ENCODE measurements around the gene CAMKK1.
"Not testable (repeated sequence)": the region's sequence is repeated elsewhere in the genome, so short reads cannot be mapped to it uniquely, and the experiment has no call there.

CAMKK1 gene

DNA sequence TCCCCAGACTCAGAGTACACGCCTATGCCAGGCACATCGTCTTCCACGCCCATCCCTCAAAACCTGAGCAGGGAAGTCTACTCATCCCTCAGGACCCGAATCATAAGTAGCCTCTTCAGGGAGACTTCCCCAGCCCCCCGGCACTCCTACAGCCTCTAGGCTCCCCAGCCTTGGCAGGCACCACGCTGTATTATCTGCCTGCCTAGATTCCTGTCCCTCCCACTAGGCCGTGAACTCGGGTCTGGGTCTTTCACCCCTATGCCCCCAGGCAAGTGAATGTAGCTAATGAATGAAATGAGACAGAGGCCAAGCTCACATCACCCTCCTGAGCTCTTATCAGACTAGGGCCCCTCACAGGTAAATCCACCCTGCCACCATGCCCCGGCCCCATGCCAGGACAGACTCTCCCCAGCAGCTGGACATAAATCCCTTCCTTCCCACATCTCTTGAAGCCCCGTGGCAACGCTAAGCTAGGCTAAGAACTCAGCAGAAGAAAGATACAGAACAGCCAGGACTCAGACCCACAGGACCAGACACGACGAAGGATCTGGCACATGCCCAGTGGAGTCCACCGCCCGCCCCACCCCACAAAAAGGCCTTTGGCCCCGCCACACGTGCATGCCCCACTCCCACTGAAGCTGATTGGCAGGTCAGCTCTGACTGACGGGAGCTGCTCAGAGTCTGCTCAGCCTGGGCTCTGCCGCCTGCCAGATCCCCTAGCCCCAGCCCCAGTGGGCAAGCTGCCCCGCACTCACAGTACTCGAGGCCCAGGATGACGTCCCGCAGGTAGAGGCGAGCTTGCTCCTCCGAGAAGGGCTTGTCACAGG lies 13.0 kb downstream of the CAMKK1 start:
- DNase-seq (ENCODE audit: low read depth, low spot score) = no peak

DNA sequence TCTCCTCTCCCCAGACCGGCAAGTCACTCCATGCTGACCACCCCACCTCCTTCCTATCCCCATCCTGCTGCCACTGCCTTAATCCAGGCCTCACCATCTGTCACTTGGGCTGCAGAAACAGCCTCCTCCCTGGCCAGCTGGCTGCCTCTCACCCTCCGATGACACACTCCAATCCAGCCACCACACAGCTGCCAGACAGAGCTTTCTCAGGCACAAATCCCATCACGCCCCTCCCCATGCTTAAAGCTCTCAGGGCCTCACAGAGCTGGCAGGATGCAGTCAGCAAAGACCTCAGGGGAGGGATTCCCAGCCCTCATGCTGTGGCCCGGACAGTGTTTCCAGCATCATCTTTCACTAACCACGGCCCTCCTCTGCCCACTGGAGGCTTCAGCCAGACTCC lies 13.7 kb downstream of the CAMKK1 start:
- no peak for DNase-seq (ENCODE audit: low read depth, low spot score)

DNA sequence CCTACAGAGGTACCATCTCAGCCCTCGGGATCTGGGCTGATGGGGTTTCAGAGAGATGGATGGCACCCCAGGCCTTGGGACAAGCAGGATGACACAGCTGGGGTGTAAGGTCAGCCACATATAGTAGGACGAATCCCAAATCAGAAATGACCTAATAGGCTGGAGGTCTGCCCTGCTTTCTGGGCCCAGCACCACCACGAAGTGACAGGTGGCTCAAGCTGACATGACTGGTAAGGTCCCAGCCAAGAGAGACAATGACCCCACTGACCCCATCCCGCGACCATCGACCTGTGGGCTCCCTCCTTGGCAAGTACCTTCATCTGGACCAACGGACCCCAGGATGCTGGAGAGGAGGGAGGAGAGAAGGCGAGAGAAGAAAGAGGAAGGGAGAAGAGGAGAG lies 15.6 kb downstream of the CAMKK1 start:
- no peak for DNase-seq (ENCODE audit: low read depth, low spot score)

DNA sequence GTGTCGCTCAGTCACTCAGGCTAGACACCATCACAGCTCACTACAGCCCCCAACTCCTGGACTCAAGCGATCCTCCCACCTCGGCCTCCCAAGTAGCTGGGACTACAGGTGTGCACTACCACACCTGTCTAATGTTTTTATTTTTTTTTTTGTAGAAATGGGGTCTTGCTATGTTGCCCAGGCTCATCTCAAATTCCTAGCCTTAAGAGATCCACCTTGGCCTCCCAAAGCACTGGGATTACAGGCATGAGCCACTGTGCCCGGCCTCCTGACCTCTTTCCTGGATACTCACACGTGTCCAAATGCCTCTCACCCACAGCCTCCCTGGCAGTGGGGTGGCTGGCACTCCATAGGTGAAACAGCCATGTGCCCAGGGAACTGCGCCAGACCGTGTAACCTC lies 17.5 kb downstream of the CAMKK1 start:
- DNase-seq (ENCODE audit: low read depth, low spot score) = no peak

DNA sequence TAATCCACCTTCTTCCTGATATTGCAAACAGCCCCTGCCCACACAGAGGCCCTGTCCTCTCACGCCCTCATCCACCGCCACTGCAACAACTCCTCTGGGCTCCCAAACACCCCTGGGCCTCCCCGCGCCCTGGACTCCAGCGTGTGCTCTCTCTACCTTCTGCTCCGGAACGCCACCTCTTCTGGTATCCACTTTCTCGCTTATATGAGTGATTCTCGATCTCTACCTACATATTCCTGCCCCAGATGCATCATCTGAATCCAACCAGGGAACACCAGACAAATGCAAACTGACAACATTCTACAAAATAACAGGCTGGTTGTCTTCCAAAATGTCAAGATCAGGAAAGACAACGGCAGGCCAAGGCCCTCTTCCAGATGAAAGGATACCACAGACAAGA lies 19.0 kb downstream of the CAMKK1 start:
- no peak for DNase-seq (ENCODE audit: low read depth, low spot score)

DNA sequence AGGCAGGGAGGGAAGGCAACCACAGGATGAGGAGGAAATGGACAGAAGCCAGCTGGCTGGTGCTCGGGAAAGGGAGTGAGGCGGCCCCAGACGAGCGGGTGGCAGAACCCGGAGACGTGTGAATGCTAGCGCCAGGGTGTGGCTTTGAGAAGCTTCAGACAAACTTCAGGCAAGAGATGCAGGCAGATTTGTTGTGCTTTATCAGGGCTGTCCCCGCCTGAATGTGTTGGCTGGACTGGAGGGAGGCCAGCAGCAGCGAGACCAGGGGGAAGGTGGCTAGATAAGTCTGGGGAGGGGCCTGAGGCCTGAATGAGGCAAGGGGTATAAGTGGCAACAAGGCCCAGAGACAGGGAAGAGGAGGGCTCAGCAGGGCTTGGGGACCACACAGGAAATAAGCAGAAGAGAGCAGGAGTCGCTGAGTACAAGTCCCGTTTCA lies 22.0 kb downstream of the CAMKK1 start:
- DNase-seq (ENCODE audit: low read depth, low spot score) = no peak

DNA sequence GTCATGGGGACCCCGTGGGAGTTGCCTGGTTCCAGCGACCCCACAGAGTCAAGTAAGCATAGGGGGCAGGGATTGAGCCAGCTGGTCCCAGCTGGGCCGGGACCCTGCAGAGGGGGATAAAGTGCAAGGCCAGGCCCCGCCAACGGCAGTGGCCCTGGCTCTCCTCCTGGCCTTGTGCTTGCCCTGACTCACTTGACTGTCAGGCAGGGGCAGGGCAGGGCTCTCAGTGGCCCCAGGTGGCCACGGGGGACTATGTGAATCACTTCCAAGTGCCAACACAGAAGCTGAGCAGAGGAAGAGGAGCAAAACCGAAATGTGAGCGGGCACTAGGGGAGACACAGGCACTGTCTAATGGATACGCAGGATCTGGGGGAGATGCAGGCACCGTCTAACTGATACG lies 25.2 kb downstream of the CAMKK1 start:
- no peak for DNase-seq (ENCODE audit: low read depth, low spot score)

DNA sequence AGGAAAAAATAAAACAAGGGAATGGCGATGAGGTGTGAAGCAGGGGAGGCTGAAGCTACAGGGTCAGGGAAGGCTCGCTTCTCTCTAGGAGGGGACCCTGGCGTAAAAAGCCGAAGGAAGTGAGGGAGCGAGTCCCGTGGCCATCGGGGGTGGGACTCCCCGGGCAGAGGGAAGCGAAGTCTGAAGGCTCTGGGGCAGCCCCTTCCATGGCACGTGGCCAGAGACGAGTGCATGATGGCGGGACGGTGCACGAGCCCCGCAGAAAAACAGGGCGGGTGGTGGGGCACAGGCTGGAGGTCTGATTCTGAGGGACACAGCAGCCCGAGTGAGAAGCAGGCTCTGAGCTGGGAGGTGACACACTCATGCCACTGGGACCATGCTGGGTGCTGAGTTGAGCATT lies 25.7 kb downstream of the CAMKK1 start:
- no peak for DNase-seq (ENCODE audit: low read depth, low spot score)

DNA sequence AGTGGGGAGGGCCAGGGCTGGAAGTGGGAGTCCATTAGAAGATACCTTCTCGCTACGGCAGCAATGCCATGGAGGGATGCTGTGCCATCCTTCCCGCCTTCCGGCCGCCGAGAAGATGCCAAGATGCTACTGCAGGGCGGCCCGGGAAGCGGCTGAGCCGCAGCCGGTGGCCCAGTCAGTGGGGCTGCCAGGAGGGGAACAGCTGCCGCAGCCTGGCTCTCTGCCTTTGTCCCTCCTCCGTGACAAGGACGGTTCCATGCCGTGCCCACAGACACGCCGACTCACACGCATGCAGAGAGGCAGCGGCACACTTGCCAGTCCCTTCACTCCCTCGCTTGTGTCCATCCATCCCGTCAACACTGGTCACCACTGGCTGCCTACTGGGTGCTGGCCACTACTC lies 26.6 kb downstream of the CAMKK1 start:
- DNase-seq (ENCODE audit: low read depth, low spot score) = no peak

DNA sequence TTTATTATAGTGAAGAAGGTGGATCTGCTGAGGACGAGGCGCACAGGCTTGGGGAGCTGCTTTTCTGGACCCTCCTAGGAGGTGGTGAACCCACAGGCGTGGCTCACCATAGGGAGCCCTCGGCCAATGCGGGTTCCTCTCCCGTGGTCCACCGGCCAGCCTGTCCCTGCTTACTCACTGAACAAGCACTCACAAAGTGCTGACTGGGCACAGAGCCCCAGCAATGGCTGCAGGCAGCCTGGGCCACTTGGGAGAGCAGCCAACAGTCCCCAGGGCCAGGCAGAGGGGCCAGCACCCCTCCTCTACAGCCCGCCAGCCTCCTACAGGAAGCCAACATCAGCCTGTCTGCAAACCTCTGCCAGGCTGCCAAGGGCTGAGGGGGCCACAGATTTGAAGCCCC lies 27.7 kb downstream of the CAMKK1 start:
- DNase-seq (ENCODE audit: low read depth, low spot score) = no peak

DNA sequence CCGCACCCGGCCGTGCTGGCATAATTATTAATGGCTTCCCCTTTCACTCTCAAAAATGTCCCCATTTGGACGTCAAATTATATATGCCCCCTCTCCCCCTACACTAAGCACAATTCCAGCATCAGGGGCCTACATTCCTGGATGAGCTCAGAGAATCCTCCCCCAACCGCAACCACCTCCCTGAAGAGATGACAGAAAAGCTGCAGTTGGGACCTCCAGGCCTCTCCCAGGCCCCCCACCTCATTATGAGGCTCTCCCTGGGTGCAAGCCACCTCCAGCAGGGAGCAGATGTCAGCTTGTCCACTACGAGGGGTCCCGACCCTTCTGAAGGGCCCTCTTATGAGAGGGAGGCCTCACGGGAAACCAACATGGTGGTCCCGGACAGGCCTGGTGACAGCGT lies 28.3 kb downstream of the CAMKK1 start:
- DNase-seq (ENCODE audit: low read depth, low spot score) = no peak

DNA sequence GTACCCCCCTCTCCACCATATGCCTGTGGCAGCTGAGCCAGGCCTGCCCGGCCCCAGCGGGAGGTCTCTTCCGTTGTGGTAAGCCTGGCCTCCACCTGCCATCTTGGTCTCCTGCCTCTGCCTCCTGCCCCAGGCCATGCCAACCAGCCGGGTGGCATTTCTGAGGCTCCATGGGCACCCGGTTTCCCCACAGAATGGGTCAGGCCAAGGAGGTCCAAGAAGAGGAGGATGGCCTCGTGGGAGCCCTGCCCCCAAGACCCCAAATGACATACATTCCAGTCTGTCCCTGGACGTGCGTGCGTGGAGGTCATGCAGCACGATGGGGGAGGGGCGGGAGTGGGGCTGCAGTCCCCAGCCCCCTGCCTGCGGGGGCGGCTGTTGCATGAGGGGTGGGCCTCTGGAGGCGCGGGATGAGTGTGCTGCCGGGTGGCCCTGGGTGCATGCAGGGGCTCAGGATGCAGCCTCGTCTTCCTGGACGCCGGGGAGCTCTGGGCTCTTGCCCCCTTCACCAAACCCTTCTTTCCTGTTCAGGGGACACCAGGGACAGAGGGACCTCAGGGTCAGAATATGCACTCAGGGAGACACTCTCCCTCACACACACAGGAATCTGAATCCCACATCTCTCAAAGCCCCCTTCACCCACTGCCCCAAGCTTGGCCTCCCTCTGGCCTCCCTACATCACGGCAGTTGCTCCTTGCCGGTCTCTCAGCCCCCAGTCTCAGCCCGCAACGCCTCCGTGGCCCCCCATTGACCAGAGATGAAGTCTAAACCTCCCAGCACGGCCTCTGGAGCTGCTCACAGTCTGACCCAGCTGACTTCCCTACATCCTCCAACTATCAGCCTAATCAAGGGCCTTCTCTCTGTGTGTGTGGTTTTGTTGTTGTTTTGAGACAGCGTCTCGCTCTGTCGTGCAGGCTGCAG lies 30.8 kb downstream of the CAMKK1 start:
- DNase-seq (ENCODE audit: low read depth, low spot score) = no peak

DNA sequence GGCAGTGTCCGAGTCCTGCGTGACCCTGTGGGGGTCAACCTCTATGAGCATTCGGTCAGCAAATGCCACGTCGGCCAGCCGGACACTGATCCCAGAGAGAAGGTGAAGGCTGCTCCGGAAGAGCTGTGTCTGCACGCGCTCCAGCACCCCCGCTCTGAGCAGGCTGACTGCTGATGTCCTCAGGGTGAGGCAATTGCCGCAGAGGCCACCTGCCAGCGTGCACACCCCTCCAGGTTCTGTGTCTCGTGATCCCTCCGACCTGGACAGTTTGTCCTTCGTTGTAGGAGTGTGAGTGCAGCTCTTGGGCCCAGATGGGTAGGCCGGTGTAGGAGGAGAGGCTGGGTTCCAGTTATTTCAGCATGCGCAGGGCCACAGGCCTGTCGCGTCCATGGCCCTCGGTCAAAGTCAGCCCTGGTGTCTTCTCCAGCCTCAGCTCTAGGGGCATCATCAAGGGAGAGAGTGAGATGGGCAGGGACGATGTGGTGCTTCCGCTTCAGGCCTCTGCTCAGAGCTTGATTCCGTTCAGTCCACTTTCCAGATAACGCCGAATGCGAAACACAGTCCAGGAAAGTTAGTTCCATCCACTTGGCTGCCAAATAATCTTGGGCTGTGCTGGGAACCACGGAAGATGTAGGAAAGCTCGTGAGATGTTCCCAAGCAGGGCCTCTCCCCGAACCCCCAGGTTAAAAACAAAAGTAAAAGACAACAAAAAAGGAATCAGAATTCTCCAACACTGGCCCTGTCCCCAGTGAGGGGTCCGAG lies 31.7 kb downstream of the CAMKK1 start:
- no peak for DNase-seq (ENCODE audit: low read depth, low spot score)

DNA sequence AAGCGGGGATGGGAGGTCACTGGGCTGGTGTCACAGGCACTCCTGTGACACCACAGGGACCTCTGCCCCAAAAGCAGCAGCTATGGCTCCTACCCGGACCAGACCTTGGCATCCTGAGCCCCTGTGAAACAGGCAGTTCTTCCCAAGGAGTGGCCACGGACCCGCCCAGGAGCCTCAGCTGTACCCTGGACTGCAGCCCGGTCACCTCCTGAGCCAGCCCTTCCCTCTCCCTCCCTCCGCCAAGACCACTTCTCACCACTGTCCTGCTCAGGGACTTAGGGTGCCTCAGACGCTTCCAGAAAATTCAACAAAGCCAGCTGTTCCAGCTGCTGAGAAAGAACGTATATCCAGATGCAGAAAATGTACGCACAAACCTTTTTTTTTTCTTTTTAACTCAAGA lies 32.9 kb downstream of the CAMKK1 start:
- DNase-seq (ENCODE audit: low read depth, low spot score) = no peak

DNA sequence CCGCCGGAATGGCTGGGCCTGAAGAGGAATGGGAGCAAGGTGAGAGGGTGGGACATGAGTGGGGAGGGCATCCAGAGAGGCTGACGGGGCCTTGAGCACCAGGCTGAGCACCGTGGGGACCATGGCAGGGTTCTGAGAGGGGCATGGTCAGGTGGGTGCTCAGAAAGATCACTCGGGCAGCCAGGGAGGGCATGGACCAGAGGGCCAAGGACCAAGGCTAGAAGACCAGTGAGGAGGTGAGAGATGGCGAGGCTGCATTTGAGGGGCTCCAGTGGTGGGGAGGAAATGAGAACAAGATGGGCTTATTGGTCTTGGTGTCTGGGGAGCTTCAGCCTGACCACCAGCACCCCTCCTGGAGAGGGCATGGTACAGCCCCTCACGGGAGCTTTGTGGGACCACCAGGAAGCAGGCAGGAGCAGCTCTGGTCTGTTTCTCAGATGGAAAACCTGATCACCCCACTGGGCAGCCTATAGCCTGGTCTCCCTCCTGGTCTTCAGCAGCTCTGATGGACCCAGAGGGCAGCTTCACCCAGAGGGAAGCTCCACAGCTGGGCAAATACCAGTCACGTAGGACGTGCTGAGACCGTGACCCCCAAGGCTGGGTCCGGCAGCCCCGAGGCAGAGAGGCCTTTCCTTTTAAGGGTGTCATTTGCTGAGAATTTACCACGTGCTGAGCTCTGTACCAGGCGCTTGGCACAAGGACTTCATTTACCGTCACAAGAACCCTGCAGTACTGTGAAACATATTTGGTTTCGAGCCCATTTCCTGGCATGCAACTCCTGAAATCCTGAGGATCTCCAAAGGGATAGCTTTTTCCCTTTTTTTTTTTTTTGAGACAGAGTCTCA lies 35.4 kb downstream of the CAMKK1 start:
- no peak for DNase-seq (ENCODE audit: low read depth, low spot score)

DNA sequence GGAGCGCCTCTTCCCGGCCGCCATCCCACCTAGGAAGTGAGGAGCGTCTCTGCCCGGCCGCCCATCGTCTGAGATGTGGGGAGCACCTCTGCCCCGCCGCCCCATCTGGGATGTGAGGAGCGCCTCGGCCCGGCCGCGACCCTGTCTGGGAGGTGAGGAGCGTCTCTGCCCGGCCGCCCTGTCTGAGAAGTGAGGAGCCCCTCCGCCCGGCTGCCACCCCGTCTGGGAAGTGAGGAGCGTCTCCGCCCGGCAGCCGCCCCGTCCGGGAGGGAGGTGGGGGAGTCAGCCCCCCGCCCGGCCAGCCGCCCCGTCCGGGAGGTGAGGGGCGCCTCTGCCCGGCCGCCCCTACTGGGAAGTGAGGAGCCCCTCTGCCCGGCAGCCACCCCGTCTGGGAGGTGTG lies 38.6 kb downstream of the CAMKK1 start:
- DNase-seq (ENCODE audit: low read depth, low spot score) = not testable (repeated sequence)

DNA sequence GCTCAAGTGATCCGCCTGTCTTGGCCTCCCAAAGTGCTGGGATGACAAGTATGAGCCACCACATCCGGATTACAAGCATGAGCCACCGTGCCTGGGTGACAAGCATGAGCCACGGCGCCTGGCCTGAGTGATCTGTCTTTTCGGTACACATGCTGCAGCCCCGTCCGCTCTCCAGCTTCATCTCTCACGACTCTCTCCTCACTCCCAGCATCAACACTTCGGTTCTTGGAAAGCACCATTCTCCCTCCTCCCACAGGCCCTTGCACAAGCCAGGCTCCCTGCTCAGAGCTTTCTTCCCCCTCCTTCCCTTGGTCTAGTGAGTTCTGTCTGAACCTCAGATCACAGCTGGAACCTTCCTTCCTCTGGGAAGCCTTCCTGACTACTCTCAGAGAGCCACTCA lies 40.3 kb downstream of the CAMKK1 start:
- no peak for DNase-seq (ENCODE audit: low read depth, low spot score)

DNA sequence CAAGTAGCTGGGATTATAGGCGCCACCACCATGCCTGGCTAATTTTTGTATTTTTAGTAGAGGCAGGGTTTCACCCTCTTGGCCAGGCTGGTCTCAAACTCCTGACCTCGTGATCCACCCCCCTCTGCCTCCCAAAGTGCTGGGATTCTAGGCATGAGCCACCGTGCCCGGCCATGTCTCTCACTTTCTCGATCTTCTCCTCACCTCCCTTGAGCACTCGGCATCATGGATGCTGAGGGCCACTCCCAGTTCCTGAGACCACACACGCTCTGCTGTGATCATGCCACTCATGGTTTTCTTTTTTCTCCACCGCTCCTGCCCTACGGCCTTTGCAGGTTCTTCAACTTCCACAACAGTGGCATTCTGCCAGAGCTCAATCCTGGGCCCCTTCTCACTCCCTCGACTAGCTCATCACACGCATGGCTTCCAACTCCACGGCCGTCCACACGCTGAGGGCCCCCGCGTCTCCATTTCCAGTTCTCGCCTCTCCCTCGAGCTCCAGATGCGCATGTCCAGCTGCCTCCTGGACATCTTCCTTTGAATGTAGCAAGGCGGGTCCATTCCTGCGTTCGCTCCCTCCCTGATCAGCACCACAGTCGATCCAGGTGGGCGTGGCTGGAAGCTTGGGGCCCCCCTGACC lies 41.3 kb downstream of the CAMKK1 start:
- DNase-seq (ENCODE audit: low read depth, low spot score) = no peak

DNA sequence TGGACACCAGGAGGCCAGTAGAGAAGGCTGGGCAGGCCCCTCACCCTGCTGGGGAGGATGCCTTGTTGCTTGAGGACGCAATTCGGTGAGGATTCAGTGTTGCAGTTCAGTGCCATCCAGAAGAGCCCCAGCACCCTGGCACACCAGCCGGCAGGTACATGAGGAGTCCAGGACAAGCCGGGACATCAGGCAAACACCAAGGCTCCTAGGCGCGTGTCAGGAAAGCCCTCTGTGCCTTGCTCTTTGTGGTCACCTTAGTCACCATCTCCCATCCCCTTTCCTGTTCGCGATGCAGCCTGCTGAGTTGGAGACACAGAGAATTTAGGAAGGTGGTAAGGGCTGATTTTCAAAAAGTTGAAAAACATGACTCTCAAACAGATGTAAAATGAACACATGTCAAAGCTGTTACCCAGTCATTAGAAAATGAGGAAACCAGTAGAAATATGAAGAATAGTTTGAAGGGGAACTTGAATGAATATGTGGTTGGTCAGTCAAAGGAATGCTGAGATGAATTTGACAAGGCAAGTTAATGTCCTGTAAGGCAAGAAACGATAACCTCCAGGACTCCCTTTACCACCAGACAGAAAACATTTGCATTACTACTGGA lies 44.5 kb downstream of the CAMKK1 start:
- DNase-seq (ENCODE audit: low read depth, low spot score) = no peak

DNA sequence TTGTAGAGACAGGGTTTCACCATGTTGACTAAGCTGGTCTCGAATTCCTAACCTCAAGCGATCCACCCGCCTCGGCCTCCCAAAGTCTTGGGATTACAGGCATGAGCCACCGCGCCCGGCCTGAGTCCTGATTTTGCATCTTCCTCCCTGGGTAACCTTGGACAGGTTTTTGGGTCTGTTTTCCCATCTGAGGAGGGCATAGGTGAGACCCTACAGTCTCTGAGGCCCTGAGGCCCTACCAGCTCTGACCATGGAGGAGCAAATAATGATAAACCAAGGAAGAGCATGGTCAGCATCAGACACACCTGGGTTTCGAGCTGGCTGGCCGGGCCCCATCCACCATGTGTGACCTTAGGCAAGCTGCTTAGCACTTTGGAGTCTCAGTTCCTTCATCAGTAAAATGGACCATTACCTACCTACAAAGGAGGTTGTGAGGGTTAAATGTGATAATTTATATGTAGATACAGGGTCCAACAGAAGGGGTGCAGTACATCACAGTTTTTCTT lies 45.6 kb downstream of the CAMKK1 start:
- no peak for DNase-seq (ENCODE audit: low read depth, low spot score)
